ENCODE data around the gene ZNF224. TPM values are rescaled to one million over a fixed set of nuclear protein-coding genes. Genes with fewer than 3 reads are reported as not detected.
"Not testable (repeated sequence)": the region's sequence is repeated elsewhere in the genome, so short reads cannot be mapped to it uniquely, and the experiment has no call there.

The ZNF224 gene
- total RNA-seq (2014; rRNA removed; shearing (Covaris generic)), result 12.4 and 14.3 TPM in 2 replicates

- DNase-seq (ENCODE audit: low read depth), result peak; percentile 94
Observed at GRCh38 chr19:44093931-44094765, at the start of gene ZNF224. TSS of gene ZNF224 (plus strand) at chr19:44094361. CDS start at chr19:44097874, 3,513 bp downstream.

DNA sequence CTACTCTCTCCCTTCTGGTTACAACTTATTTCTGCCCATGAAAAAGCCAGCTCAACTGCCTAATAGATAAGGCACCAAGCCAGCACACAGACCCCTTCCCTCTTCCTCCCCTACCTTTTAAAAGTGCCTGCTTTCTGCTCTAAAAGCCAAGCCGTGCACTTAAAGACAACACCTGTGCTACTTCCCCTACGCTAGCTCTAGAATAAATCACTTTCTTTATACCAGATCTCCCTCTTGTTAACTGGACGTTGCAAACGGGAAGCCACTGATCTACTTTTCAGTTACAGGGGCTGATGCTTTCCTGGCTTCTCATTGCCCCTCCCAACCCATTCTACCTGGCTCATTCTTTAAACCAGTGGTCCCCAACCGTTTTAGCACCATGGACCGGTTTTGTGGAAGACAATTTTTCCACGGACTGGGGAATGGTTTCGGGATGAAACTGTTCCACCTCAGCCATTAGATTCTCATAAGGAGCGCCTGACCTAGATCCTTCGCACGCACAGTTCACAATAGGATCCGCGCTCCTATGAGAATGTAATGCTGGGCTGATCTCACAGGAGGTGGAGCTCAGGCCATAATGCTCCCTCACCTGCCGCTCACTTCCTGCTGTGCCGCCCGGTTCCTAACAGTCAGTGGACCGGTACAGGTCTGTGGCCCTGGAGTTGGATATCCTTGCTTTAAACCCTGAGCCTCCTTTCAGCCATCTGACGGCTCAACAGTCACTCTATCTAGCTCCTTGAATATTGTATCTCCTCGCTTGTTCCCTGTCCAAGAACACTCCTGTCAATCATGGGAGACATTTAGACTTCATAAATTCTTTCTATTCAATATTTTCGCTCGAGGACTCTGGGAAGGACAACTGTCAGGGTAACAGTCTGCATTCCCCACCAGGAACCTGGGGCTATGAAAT, 43.2 kb upstream of the ZNF224 start:
- peak; percentile 7 for DNase-seq (ENCODE audit: low read depth)

- DNase-seq (ENCODE audit: low read depth), result peak; percentile 98
Observed at GRCh38 chr19:44051650-44052402, 42.3 kb upstream of the ZNF224 start, which contains the start of gene ZNF223. TSS of gene ZNF223 (plus strand) at chr19:44052036. CDS start at chr19:44055177, 3,141 bp downstream.

DNA sequence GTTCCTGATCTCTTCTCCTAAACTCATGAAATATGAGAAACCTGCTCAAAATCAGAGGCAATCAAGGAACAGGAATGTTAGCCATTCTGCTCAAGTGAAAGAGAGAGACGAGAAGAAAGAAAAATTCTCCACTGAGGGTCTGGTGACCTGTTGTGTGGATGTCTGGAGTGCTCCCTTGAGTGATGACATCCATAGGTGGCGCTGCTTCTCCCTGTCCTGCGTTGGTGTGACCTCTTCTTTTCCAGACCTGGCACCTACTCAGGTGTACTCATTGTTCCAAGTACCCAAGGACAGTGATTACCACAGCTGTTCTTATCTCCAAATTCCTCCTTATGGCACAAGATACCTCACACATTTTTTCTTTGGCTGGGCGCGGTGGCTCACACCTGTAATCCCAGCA, 38.3 kb upstream of the ZNF224 start:
- DNase-seq (ENCODE audit: low read depth), result no peak

GRCh38 chr19:44059229-44059628, 34.9 kb upstream of the ZNF224 start:
- no peak for DNase-seq (ENCODE audit: low read depth)

- no peak for DNase-seq (ENCODE audit: low read depth)
Observed at GRCh38 chr19:44061038-44061437, 33.1 kb upstream of the ZNF224 start.

- DNase-seq (ENCODE audit: low read depth), result no peak
Observed at GRCh38 chr19:44066305-44066704, 27.9 kb upstream of the ZNF224 start.

GRCh38 chr19:44069415-44069814, 24.7 kb upstream of the ZNF224 start:
- no peak for DNase-seq (ENCODE audit: low read depth)

DNA sequence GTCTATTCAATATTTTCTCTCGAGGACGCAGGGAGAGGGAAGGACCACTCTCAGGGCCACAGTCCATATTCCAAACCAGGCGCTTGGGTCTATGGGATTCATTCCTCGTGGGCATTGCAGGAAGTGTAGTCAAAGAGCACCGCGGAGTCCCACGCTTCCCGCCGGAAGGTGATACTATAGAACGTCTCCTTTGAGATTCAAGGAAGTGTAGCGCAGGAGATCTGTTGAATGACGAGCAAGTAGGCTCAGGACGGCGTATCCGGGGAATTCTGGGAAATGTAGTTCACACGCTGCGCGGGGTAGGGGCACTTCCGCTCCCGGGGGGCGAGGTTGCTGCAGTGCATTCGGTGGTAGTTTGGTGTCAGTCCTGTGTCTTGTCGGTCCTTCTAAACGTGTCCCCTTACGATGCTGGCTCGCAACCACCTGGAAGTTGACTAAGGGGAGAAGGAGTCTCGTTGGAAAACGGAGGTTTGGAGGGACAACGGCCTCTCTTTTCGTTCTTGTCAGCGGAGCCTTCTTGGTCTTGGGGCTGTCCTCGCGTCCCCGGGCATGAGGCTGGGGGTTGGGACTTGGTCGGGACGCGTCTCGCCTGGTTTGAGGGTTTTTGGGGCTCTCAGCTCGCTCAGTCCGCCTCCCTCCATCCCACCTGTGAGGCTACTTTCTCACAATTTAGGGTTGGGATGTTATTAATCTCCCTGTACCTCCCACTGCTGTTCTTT, 22.2 kb upstream of the ZNF224 start, which contains the start of gene ZNF284:
Gene ZNF284 (plus strand): TSS at position 336 of the 719 bp plus-strand sequence. CDS start 4,231 bp downstream, outside the sequence.
- DNase-seq (ENCODE audit: low read depth), result peak; percentile 90

GRCh38 chr19:44072543-44073401, 21.4 kb upstream of the ZNF224 start:
- peak; percentile 23 for DNase-seq (ENCODE audit: low read depth)

GRCh38 chr19:44076325-44076724, 17.8 kb upstream of the ZNF224 start:
- no peak for DNase-seq (ENCODE audit: low read depth)

- DNase-seq (ENCODE audit: low read depth), result no peak
Observed at GRCh38 chr19:44092108-44092507, 2.1 kb upstream of the ZNF224 start.

DNA sequence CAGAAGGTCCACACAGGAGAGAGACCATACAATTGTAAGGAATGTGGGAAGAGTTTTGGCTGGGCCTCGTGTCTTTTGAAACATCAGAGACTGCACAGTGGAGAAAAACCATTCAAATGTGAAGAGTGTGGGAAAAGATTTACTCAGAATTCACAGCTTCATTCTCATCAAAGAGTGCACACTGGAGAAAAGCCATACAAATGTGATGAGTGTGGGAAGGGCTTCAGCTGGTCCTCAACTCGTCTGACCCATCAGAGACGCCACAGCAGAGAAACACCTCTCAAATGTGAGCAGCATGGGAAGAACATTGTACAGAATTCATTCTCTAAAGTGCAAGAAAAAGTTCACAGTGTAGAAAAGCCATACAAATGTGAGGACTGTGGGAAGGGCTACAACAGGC, 13.6 kb downstream of the ZNF224 start:
- DNase-seq (ENCODE audit: low read depth), result no peak

DNA sequence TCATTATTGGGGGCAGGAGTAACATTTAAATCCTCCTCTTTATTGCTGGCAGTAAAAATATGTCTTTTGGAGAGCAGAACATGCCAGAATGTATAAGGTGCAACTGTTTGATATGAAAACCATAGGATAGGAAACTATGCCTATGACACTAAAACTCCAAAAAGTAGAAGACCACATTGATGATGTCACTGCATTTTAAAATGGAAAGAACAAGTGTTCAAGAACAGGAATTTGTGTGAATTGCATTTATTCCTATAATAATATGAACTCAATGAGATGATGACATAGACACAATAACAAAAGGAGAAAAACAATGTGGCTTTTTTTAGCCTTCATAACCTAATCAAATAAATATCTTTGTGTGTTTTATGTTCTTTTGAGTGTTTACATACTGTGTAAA, 15.3 kb downstream of the ZNF224 start:
- no peak for DNase-seq (ENCODE audit: low read depth)

- DNase-seq (ENCODE audit: low read depth), result peak; percentile 71
Observed at GRCh38 chr19:44111910-44112463, 17.8 kb downstream of the ZNF224 start.

- DNase-seq (ENCODE audit: low read depth), result no peak
Observed at GRCh38 chr19:44112802-44113137, 18.6 kb downstream of the ZNF224 start.

DNA sequence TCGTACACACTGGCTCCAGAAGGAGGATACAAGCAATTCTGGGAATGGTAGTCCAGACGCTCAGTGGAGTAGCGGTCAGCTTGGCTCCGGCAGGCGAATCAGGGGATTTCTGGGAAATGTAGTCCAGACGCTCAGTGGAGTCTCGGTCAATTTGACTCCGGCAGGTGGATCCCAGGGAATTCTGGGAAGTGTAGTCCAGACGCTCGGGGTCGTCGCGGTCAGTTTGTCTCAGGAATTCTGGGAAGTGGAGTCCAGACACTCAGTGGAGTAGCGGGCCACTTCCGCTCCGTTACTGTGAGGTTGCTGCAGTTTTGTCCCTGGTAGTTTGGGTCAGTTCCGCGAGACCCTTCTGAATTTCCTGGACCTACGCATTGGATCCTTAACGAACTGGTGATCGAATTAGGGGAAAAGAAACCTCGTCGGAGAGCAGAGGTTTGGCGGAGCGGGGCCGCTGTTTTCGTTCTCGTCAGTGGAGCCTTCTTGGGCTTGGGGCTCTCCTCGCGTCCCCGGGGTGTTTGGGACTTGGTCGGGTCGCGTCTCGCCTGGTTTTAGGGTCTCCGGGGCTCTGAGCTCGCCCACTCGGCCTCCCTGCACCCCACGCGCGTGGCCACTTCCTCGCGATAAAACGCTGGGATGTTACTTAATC, 19.1 kb downstream of the ZNF224 start, which contains the start of gene ZNF225:
Gene ZNF225 (plus strand): TSS at position 262 of the 646 bp plus-strand sequence. CDS start 2,429 bp downstream, outside the sequence.
- DNase-seq (ENCODE audit: low read depth), result peak; percentile 99

GRCh38 chr19:44113784-44114390, 19.7 kb downstream of the ZNF224 start:
- DNase-seq (ENCODE audit: low read depth), result peak; percentile 13

DNA sequence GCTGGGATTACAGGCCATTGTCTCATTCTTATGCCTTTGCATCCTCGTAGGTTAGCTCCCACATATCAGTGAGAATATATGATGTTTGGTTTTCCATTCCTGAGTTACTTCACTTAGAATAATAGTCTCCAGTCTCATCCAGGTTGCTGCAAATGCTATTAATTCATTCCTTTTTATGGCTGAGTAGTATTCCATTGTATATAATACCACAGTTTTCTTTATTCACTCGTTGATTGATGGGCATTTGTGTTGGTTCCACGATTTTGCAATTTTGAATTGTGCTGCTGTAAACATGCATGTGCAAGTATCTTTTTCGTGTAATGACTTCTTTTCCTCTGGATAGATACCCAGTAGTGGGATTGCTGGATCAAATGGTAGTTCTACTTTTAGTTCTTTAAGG, 27.0 kb downstream of the ZNF224 start:
- DNase-seq (ENCODE audit: low read depth), result not testable (repeated sequence)

Measured in M059J (cell line).